Measurements from ENCODE around the gene PHF21A. TPM values are rescaled to one million over a fixed set of nuclear protein-coding genes. Genes with fewer than 3 reads are reported as not detected.

The PHF21A gene
- total and polyA plus RNA-seq, 2 donors (not counting 3 experiments of a cell fraction or from before 2014, with no cell fraction given) = 14.1 to 30.5 TPM

GRCh38 chr11:45968901-45969300, 152.4 kb downstream of the PHF21A start:
- Histone ChIP-seq H3K9ac (replicated peaks; ENCODE audit: extremely low read depth, insufficient read depth, low read length) (no peak overlapping the region), H3K4me3 (replicated peaks in 1 of 3; ENCODE audit: insufficient read depth in 1 of 3, low read depth in 1 of 3, low read length in 3 of 3) (no peak overlapping the region), H3K4me2 (ENCODE audit: insufficient read depth, low read length) (no peak overlapping the region), H2AFZ (ENCODE audit: low read depth, low read length) (no peak overlapping the region), H3K79me2 (ENCODE audit: control insufficient read depth, insufficient read depth, low read length) (no peaks in the 10 kb centered on the region), H3K9me3 (replicated peaks; ENCODE audit: control insufficient read depth, insufficient read depth, low read length) (no peaks in the 10 kb centered on the region), H3K36me3 (ENCODE audit: control insufficient read depth in 2 of 2, extremely low read depth in 1 of 2, insufficient read depth in 2 of 2, low read length in 2 of 2) (peaks cover 0 to 12% of the 10 kb centered on the region in 2 experiments), H3K9me1 (replicated peaks; ENCODE audit: control insufficient read depth, extremely low read depth, insufficient read depth, low read length) (no peaks in the 10 kb centered on the region), H3K4me1 (ENCODE audit: control insufficient read depth, extremely low read depth, insufficient read depth, low read length) (no peaks in the 10 kb centered on the region), H4K20me1 (replicated peaks; ENCODE audit: control insufficient read depth, extremely low read depth, insufficient read depth, low read length) (no peaks in the 10 kb centered on the region), H3K27ac (ENCODE audit: insufficient read depth, low read depth, low read length) (no peak overlapping the region), H3K27me3 (ENCODE audit: control insufficient read depth in 2 of 2, insufficient read depth in 2 of 2, low read length in 2 of 2) (no peaks in the 10 kb centered on the region)
- BruUV-seq (replicated peaks) = no TSS peak
- TF ChIP-seq GATA2 (IDR thresholded peaks at IDR 0.05; ENCODE audit: insufficient read depth, insufficient read length, low read depth, low read length) (no peak), MAX (IDR thresholded peaks at IDR 0.05; ENCODE audit: insufficient read depth, insufficient read length) (no peak), FOS (IDR thresholded peaks at IDR 0.05; ENCODE audit: borderline replicate concordance, insufficient read depth, low read length) (no peak), JUN (IDR thresholded peaks at IDR 0.05; ENCODE audit: borderline replicate concordance, insufficient read depth, insufficient read length, low read depth) (no peak), POLR2A (IDR thresholded peaks at IDR 0.05; ENCODE audit: low read depth, low read length) (no peak), EZH2 (IDR thresholded peaks at IDR 0.05; ENCODE audit: borderline replicate concordance, low read depth, low read length, severe bottlenecking) (no peak), POLR2AphosphoS5 (IDR thresholded peaks at IDR 0.05; ENCODE audit: insufficient read depth, low read depth, low read length) (no peak), MYC (IDR thresholded peaks at IDR 0.05; ENCODE audit: low read depth, low read length) (no peak), CTCF (IDR thresholded peaks at IDR 0.05; ENCODE audit: extremely low read depth in 1 of 2, insufficient read depth in 1 of 2, low read depth in 1 of 2, low read length in 2 of 2) (no peak)
- FAIRE-seq = no peak
- dilution Hi-C loops (cut with MboI; ENCODE audit: extremely low pct_ligation_motif_present, low sequenced_read_pairs) = no loop called here
- ChIA-PET POLR2A (no interaction called here), CTCF (interaction anchor here (1.1 to 8.2 kb wide), 4 partner anchors 16 to 339 kb away, joined by 3 to 143 read pairs (median 3); no protein-coding TSS in a partner anchor)
- no peak for DNase-seq (ENCODE audit: low read depth, low spot score)
- intact Hi-C loops (cut with micrococcal nuclease) = loop anchor here (5.0 kb wide), 1 partner anchor 153 kb away; the partner anchor contains the start of gene PHF21A

All from endothelial cell of umbilical vein (primary cell).